Hepatocyte (in vitro differentiated cells): ENCODE data around the gene WBP1L.
"Not testable (repeated sequence)": the region's sequence is repeated elsewhere in the genome, so short reads cannot be mapped to it uniquely, and the experiment has no call there.

Source experiments
- EZH2 ChIP-seq: fragments of 200-600 bp; sonication (generic); IDR thresholded peaks from 2 replicates; pipeline ENCODE4 v1.6.1; 2016; ENCODE audit warnings: antibody characterized with exemption, mild to moderate bottlenecking, borderline replicate concordance
- EZH2phosphoT487 ChIP-seq: fragments of 200-600 bp; sonication (generic); IDR thresholded peaks from one replicate; pipeline ENCODE4 v1.6.1; 2018; ENCODE audit warnings: antibody characterized with exemption, mild to moderate bottlenecking, low read depth, moderate library complexity; ENCODE audit not compliant: unreplicated experiment, severe bottlenecking

GRCh38 chr10:102758933-102759262 is 15.2 kb downstream of the WBP1L start:
- TF ChIP-seq EZH2, EZH2phosphoT487: not testable (repeated sequence)
